GM21576 (cell line): ENCODE data around the gene TMEM245.

Source experiments
- ATAC-seq: cut with Tn5 transposase; IDR thresholded peaks from one replicate; pipeline ENCODE4 v1.9.1; 2021; ENCODE audit warnings: mild to moderate bottlenecking, moderate library complexity; ENCODE audit not compliant: unreplicated experiment

The TMEM245 gene

GRCh38 chr9:109119439-109120203 lies at the start of gene TMEM245:
Gene TMEM245, minus strand, starts transcription at chr9:109119947. Its CDS starts 34 bp downstream, at chr9:109119913.
- ATAC-seq: peak; percentile 87

- no peak for ATAC-seq
These were observed 48.4 kb upstream of the TMEM245 start for GRCh38 chr9:109168170-109168569.

DNA sequence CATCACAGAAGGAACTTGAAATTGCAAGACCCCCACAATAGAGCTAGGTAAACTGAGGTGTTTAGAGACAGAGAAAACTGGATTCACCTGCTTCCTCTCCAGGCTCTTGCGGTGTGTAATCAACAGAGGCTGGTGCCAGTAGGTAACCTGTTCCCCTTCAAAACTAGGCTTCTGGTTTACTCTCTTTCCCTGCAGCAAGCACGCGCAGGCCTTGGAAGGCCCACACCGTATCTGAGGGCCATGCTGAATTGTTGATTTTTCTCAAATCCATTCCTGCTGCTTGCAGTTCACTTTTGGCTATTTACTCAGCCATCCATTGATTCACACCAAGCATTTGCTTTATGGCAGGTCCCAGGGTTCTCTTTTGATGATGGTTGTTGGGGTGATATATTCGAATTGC lies 48.0 kb upstream of the TMEM245 start:
- no peak for ATAC-seq

DNA sequence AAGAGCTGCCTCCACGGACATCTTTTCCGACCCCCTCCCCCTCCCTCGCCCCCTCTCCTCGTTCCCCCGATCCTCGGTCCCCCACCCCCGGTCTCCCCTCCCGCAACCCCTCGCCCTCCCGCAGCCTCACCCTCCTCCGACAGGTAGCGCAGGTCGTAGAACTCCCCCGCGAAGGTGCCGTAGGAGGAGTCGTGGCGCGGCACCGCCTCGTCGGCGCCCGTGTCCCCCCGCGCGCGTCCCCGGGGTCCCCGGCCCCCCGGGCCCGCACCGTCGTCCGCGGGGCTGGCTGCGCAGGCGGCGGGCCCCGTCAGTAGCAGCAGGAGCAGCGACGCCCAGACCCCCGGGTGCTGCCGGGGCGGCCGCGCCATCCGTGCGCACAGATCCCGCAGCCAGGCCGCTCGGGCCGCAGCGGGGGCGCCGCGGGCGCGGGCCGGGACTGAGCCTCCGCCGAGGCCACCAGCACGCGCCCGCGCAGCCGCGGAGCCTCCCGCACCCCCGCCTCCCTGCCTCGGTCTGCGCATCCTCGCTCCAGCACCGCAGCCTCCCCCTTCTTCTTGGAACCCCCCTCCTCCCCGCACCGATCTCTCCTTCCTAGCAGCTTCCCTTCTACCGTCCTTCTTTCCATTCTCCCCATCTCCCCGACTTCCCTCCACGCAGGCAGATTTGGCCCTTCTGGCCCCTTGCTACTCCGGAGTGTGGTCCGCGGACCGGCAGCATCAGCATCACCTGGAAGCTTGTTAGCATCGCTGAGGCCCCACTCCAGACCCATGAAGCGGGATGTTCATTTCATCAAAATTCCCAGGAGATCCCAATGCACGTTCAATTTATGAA lies 47.2 kb upstream of the TMEM245 start, which contains the start of gene FRRS1L:
TSS of gene FRRS1L (minus strand) at position 479 of the 831 bp plus-strand sequence. CDS start at position 368, 111 bp downstream.
- no peak for ATAC-seq

DNA sequence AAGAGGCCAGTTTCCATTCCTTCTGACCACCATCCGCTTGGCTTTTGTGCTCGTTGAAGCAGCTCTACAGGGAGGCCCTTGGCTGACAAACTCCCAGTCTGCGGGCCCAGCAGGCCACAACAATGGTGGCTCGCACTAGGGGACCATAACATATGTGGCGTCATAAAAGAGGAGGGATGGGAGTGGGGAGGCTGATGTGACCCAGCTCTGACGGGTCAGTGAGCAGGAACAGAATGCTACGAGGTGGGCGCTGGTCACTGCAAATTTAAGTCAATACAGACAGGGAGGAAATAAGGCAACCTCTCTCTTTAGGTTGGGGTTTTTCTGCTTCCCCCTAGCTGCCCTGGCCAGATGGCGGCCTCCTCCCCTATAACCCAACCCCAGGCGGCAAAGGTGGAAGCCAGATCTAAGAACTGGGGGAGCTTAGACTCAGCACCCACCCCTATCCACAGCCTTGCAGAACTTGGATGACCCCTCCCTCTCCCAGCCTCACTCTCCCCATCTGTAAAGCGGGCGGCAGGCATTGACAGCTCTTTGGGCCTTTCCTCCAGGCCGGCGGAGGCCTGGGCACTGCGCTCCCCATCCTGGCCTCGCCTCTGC lies 46.5 kb upstream of the TMEM245 start:
- ATAC-seq: no peak

DNA sequence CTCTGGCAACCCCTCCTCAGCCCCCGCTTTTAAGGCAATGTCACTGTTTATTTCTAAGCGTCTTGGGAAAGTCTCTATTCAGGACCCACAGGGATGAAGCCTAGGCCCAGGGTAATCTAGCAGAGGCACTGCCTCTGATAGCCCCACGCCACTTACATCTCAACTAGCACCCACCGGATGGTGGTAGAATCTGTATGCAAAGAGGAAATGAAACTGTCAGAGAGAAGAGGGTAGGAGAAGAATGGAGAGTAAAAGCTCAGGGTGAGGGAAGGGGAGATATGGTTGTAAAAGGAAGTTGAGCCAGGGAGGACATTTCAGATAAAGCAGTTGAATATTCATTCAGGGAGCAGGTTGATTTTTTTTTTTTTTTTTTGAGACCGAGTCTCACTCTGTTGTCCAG lies 44.3 kb upstream of the TMEM245 start:
- peak; percentile 90 for ATAC-seq

DNA sequence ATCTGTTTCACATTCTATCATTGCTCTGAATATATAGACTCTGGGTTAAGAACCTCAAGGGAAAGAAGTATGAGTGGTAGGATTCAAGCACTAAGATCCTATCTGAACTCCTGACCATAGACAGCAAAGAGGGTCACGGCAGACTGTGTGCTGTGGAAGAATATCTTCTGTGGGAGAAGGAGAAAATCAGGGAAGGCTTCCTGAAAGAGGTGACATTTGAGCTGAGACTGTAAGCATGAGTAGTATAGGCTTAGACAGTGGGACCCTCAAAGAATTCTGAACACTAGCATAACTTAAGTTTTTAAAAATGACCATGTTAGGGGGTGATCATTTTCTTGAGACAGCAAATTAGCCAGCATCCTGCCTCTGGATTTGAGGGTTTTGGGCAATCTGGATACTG lies 43.4 kb upstream of the TMEM245 start:
- ATAC-seq: no peak

GRCh38 chr9:109162677-109163076 lies 42.9 kb upstream of the TMEM245 start:
- no peak for ATAC-seq

- ATAC-seq: no peak
These were observed 41.7 kb upstream of the TMEM245 start for GRCh38 chr9:109161471-109161870.

DNA sequence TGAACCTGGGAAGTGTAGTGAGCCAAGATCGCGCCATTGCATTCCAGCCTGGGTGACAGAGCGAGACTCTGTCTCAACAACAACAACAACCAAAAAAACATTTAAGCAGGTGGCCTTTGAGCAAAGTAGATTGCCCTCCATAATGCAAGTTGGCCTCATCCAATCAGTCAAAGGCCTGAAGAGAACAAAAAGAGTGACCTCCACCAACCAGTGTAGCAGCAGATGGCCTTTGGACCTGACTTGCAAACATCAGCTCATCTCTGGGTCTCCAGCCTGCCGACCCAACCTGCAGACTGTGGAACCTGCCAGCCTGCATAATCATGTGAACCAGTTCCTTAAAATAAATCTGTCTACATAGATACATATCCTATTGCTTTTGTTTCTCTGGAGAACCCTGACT lies 39.8 kb upstream of the TMEM245 start:
- no peak for ATAC-seq

DNA sequence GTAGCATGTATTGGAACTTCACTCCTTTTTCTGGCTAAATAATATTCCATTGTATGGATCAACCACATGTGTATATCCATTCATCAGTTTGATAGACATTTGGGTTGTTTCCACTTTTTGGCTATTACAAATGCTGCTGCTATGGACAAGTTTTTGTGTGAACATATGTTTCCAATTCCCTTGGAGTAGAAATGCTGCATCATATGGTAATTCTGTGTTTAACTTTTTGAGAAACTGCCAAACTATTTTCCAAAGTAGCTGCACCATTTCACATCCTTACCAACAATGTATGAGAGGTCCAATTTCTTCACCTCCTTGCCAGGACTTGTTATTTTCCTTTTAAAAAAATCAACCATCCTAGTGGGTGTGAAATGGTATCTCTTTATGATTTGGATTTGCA lies 38.9 kb upstream of the TMEM245 start:
- ATAC-seq: no peak

DNA sequence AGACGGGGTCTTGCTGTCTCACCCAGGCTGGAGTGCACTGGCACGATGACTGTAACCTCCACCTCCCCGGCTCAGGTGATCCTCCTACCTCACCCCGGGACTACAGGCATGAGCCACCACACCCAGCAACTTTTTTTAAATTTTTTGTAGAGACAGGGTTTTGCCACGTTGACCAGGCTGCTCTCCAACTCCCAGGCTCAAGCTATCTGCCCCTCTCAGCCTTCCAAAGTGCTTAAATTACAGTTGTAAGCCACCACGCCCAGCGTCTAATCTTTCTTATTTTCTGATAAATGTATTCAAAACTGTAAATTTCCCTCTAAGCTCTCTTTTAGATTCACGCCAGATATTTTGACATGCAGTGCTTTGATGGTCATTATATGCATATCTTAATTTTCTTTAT lies 37.0 kb upstream of the TMEM245 start:
- no peak for ATAC-seq

DNA sequence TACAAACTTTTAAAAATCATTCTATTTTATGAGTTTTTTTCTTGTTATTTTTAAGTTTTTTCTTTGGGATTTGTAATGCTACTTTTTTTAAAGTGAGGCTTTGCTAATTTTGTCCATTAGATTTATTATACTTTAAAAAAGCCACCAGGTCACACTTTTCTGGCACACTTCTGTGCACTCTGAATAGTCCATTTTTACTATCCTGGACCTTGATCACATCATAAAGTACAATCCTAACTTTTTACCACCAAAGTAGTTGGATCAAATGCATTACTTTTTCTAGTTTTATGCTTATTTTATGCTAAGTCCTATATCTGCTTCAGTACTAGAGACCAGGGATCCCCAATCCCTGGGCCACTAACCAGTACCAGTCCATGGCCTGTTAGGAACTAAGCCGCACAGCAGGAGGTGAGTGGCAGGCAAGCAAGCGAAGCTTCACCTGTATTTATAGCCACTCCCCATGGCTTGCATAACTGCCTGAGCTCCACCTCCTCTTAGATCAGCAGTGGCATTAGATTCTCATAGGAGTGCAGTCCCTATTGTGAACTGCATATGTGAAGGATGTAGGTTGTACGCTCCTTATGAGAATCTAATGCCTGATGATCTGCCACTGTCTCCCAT lies 31.3 kb upstream of the TMEM245 start:
- no peak for ATAC-seq

- no peak for ATAC-seq
These were observed 30.0 kb upstream of the TMEM245 start for GRCh38 chr9:109149722-109150121.

DNA sequence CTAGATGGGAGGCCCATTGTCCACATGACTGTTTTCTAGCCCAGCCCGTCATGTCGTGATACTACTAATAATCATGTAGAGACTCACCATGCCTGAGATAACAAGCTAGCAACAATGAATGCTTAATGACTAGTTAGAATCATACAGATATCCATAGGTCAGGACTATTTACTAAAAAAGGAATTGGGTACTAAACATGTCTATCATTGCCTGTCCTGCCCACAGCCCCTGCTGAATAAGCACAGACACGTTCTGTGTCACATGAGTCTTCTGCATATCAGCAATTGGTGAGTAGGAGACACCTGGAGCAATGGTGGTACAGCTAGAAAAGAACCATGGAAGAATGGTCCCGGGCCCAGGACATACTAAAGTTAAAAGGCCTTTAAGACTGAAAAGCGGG lies 29.3 kb upstream of the TMEM245 start:
- ATAC-seq: no peak

- no peak for ATAC-seq
These were observed 25.3 kb upstream of the TMEM245 start for GRCh38 chr9:109145051-109145450.

GRCh38 chr9:109143881-109144562 lies 24.3 kb upstream of the TMEM245 start:
- ATAC-seq: peak; percentile 99

DNA sequence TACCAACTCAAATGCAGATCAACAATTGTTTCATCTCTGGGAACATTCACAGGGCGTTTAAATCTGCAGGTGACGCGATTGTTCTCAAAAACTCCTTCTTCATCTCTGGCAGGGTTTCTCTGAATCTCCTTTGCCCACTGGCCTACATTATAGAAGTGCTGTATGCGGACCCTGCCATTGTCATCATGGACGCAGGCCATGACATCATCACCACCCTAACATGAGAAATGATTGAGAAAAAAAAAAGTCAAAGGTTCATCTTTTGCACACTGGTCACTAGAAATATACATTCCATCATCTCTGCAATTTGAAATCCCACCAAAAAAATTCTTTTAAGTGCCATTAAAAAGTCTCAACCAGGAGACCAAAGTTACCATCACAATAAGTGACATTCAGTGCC lies 21.6 kb upstream of the TMEM245 start:
- ATAC-seq: no peak

- ATAC-seq: no peak
These were observed 20.1 kb upstream of the TMEM245 start for GRCh38 chr9:109139851-109140250.

GRCh38 chr9:109138421-109138820 lies 18.7 kb upstream of the TMEM245 start:
- ATAC-seq: no peak

DNA sequence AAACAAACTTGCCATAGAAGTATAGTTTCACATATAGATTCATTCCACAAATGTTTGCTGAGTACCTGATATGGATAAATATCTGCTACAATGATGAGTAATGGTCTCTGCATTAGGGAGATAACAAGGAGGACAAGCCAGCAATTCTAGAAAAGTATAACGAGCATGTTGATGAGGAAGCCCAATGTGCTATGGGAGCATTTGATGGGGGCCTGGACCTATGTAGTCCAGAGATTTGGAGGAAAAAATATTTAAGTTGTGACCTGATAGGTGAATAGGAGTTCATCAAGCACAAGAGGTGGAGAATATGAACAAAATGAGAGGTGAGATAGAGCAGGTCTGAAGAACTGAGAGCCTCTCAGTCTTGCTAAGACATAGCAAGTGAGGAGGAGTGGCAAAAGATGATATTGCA lies 14.4 kb upstream of the TMEM245 start:
- ATAC-seq: no peak
